Forelimb muscle (tissue), 1 donor: Measurements from ENCODE around the gene UTP20. TPM values are rescaled to one million over a fixed set of nuclear protein-coding genes. Genes with fewer than 3 reads are reported as not detected.
A peak's percentile ranks its signal among the peaks of the same experiment; 100 is the strongest.

Experiments used
- DNase-seq: peaks from one replicate; pipeline ENCODE4 v3.0.0-alpha.2; 2013; ENCODE audit warnings: low read depth
- polyA plus RNA-seq: library from polyadenylated mRNA; unstranded; fragments of 120-200 nt; gene quantifications from one replicate; pipeline ENCODE4 v1.2.1, GENCODE V29; 2013; ENCODE audit not compliant: insufficient read length

UTP20 gene
- 12.4 TPM for polyA plus RNA-seq

DNA sequence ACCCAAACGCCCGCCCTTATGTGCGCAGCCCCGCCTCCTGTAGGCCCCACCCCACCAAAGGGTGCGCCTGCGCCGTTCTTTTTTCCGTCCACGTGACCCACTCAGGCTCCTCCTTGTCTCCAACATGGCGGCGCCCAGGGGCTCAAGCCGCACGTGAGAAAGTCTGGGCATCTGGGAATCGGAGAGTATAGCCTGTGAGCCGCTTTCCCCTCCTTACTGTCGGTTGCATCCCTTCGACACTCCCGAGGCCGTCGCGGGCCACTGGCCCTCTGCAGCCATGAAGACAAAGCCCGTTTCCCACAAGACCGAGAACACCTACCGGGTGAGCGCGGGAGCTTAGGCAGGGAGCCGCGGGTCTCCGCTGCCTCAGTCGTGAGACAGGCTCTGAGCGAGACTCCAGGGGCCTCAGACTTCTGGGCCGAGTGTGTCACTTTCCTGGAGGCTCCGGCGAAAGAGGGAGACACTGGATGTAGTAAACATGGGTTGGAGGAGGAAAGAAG, at the start of gene UTP20:
Gene UTP20, plus strand, starts transcription at position 100 of the 500 bp plus-strand sequence. Its CDS starts 178 bp downstream, at position 278.
- DNase-seq: peak; percentile 63

DNA sequence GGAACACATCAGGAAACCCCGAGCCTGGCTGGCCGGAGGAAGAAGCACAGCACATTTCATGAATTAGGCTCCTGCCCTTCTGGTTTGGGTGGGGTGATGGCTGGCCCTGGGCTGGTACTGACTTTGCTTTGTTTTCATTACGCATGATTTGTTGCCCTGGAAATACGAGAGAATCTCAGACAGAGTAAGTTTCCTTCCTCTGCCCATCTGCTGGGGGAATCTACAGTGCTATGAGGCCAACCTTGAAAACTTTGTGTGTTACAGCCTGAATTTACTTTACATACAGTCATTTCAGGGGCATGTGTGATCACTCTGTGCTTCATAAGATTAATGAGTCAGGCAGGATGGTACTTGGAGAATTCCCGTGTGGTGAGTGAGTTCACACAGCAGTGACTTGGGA, 49.4 kb upstream of the UTP20 start:
- no peak for DNase-seq

DNA sequence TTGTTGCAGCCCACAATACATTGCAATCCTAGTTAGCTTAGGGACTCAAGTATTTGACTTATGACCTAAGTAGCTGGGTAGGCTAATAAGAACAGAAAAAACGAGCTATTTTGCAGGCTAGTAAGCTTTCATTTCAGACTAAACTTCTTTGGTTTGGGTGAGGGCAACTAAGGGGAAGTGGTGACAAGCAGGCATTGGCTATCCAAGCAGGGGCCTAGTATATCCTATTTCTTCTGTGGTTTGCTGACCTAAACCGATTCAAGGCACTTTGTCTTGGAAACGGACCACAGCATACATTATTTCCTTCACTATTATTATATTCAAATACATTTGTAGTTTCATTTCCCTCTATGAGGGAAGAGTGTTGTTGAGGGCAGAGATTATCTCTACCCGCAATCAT, 48.3 kb upstream of the UTP20 start:
- DNase-seq: no peak

DNA sequence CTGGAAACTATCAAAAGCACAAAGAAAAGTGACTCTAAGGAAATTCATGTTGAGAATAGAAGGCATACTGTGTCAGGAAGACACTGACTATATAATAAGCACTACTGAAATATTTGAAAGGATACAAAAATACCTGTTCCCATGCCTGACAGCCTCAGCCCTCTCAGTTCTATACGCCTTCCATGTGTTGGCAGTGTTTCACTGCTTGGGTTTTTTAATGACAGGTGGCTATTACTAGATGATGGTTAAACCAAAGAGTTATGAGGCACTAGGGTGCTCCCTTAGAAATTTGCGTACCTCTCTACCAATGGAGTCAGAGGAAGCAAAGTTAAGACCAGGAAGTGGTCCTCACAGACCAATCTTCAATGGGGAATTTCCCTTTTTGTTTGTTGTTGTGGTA, 44.2 kb upstream of the UTP20 start:
- DNase-seq: no peak

DNA sequence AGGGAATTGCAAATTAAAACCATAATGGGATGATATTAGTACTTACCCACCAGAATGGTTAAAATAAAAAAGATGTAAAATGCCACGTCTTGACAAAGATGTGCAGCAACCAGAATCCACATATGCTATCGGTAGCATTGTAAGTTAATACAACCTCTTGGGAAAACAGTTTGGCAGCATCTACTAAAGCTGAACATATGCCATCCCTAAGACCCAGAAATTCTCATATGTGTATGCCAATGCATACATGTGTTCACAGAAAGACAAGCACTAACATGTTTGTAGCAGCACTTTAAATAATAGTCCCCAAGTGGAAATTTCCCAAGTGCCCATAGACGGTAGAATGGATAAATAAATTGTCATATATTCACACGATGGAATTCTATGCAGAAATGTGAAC, 41.6 kb upstream of the UTP20 start:
- no peak for DNase-seq

DNA sequence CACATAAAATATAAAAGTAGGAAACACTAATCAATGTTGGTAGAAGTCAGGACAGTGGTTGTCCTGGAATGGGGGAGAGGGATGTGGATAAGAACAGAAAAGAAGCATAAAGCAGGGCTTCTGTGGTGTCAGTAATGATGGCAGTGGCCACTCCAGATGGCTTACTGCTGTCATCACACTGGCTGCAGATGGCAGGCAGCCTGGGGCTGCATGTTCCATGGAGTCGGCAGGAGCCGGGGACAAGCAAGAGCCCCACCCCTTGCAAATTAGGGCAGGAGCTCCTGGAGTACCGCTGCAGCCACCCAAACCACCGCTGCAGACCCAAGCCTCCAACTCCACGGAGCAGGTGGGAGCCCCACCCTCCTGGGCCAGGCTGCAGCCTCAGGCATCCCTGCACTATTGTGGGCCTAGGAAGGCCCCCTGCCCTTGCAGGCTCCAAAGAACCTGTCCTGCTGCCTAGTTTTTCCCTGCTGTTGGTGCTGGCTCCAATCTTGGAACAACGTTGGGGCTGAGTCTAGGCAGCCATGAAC, 41.0 kb upstream of the UTP20 start:
- DNase-seq: no peak

DNA sequence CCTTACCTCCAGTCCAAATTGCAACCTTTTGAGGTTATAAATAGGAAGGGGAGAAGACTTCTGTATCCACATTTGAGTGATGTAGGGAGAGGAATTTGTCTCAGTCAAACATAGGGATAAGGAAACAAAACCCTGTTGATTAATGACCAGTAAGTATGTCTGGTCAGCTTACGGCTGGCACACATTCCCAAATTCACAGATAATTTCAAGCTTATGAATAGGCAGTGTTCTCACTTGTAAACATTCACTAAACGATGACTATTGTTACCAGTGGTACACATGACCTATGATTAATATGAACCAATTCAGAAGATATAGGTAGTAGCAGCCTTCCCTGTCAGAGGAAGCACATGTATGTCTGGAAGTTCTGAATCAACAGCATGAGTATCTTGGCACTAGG, 36.8 kb upstream of the UTP20 start:
- DNase-seq: no peak

DNA sequence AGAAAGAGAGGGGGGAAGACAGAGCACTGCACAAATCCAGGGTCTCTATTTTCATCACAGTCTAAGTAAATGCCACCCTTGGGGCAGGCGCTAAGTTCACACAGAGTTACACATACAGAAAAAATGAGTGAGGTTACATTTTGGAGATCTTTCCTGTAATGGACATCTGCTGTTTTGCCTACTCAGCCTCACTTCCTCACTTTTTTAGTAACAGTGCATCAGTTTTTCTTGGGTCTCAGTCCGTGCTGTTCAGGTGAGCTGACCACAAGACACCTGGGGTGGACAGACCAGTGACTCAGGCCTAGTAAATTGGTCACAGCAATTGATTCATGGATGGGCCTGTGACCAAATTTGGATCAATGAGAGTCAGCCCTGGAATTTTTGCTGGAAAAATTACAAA, 36.3 kb upstream of the UTP20 start:
- no peak for DNase-seq

DNA sequence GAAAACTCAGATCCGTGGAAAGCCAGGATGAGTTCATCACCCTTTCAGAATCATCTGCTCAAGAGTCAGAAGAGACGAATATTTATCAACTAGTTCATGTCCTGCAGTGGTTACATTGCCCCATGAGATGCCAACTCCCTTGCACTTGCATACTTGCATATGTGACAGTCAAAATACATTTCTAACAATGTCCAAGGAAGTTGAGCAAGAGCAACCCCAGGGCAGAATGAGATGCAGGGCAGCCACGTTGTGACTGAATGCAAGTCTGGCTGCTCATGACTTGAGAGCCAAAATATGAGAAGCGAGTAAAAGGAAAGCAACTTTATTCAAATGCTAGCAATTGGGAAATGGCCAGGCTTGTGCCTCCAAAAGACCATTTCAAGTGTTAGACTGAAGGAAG, 23.6 kb upstream of the UTP20 start:
- DNase-seq: no peak

DNA sequence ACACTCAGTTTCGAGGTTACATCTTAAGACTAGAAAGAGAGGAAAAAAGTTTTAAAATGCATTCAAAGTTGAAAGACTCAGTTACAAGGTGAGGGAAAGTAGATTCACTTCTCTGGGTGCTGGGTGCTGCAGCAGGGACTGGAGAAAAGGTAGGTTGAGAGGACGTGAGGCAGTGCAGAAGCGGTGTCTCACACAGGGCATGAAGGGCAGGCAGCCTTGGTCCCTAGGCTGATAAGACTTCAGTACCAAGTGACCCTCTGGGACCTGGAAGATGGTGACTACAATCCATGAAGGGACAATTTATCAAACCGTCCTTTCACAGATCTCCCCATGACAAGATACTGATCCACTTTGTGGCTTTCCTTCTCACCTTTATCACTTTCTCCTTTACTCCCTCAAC, 22.5 kb upstream of the UTP20 start:
- no peak for DNase-seq

DNA sequence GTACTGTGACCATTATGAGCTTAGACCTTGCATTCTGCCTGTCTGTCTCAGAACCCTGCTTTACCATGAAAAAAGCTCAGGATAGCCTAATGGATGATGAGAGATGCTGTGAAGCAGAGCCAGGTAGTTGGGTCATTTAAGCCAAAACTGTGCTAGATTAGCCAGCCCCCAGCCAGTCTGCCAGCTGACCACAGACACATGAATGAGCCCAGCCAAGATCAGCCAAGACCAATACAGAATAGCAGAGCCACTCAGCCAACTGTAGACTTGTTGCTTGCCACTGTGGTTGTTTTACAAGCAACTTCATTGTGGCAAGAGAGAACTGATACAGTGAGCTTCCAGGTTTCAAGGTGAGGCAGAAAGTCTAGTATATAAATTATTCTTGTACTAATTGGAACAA, 12.8 kb upstream of the UTP20 start:
- no peak for DNase-seq

DNA sequence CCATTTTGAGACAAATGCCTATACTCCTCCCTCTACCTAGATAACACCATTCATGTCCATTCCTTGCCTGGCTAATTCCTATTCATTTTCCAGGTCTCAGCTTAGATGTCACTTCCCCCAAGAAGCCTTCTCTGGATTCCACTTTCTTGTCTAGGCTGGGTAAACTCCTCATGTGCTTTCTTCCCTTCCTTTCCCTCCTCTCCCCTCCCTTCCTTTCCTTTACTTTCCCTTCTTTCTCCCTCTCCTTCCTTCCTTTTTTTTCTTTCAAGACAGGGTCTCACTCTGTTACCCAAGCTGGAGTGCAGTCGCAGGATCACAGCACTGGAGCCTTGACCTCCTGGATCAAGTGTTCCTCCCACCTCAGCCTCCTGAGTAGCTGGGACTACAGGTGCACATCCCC, 3.5 kb upstream of the UTP20 start:
- DNase-seq: no peak

DNA sequence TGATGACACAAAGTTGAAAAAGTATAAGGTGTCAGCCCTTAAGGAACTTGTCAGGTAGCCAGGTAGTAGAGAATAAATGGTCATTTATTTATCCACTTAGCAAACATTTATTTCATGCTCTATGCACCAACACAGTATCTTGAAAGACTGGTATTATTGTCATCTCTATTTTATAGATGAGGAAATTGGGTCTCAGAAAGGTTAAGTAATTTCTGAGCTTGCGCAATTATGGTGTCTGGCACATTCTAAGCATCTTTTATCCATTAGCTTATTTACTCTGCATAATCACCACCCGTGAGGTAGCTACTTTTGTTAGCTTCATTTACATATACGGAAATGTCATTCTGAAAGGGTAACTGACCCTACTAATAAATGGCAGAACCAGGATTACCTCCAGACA, 2.5 kb upstream of the UTP20 start:
- DNase-seq: no peak

DNA sequence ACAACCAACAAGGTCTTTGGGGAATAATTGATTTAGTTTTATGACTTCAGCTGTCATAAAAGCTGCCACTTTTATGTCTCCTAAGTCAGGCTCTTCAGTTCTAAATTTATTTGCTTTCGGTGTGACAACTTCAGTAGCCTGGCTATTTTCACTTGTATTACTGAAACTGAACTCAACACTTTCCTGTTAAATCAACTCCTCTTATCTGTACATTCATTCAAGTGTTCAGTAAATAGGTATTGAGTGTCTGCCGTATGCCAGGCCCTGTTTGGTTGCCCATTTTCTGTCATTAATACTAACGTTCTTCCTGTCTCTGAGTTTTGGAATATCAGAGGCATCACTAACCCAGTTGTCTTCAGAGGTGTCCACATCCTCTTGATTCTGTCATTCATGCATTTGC, 7.5 kb downstream of the UTP20 start:
- DNase-seq: no peak

DNA sequence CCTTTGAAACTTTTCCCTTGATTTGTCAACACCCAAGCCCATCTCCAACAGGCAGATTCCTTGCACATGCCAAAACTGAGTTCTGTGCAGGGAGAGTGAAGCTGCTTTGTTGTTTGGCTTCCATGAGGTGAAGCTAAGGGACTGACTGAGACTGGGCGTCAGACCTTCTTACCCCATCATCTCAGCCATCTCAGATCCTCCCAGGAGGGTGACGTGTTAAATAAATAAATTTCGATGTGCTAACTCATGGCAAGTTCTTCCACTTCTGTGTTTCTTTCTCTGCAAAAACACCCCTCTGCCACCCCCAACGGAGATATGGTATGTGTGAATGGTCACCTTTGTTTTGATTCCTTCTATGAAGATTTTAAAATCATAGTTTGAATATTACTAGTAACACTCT, 17.8 kb downstream of the UTP20 start:
- no peak for DNase-seq

DNA sequence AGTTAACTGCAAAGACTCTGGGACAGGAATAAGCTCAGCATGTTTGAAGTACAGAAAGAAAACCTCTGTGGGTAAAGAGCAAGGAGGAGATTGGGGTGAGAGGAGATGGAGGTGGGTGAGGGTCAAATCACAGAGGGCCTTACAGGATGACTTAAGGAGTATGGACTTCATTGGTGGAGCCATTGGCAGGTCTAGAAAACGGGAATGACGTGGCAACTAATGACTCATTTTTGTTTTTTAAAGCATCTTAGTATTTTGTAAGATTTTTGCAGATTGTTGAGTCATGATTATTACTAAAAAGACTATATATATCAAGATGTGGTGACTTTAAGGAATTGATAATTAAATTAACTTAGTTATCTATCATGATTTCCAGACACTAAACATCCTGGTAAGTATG, 18.5 kb downstream of the UTP20 start:
- DNase-seq: no peak

DNA sequence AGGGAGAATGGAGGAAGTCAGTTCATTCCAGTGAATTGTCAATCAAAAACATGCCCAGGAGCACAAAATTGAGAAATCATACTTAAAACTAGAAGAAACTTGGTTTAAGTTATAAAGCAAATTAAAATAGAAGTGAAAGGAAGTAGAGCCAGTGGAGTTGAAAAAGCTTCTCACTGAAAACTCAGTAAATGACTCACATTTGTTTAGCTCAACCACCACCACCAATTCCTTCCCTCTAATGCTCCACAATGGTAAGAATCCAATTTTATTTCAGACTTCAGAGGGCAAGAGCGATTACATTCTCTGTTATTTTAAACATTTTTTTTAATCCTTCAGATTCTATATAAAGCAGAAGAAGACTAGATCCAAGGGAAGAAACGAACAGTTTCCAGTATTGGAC, 19.4 kb downstream of the UTP20 start:
- DNase-seq: no peak

DNA sequence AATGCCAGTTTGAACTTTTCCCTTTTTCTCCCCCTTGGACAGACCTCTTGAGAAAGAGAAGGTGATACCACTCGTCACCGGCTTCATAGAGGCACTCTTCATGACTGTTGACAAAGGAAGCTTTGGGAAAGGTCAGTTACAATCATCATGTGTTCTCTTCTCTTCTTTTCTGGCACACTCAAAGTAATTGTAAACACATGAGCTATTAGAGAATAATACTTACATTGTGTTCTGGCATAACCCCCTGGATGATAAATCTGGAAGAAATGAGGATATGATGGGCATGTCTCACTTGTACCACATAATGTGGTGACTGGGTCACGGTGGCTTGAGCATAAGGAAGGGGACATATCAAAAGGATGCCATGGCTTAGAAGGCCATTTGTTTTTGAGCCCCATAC, 20.0 kb downstream of the UTP20 start:
- no peak for DNase-seq

DNA sequence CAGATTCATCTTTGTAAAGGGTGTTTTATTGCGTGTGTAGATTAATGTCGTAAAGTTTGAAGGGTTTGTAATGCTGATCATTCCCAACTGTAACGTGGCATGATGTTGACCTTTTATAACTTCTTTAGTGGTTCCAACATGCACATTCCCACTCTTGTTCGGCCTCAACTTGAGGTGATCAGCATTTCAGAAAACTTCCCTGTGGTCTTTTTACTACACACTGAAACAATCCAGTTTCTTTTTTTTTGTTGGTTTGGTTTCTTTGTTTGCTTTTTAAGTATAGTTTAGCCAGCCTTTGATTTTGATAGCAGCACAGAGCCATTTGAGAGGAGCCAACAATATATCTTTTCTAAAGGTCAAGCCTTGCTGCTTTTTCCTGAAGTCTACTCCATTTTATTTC, 22.8 kb downstream of the UTP20 start:
- DNase-seq: no peak

DNA sequence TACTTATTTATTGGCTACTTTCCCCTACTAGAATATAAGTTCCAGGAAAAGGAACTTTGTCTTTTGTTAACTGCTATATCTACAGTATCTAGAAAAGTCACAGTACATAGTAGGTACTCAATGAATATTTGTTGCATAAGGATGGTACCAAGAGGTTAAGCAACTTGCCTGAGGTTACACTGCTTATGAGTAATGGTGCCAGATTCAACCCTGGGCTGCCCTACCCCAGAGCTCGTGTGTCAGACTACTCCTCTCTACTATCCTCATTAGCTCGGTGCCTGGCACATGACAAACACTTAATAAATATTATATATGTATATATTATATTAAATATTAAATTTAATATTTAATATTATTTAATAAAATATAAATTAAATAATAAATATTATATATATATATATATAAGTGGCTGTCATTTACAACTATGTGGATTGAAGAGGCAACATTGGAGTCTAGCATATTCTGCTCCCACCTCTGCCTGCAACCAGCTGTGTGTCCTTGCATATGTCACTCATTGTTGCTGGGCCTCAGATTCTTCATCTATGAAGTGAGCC, 25.4 kb downstream of the UTP20 start:
- no peak for DNase-seq

DNA sequence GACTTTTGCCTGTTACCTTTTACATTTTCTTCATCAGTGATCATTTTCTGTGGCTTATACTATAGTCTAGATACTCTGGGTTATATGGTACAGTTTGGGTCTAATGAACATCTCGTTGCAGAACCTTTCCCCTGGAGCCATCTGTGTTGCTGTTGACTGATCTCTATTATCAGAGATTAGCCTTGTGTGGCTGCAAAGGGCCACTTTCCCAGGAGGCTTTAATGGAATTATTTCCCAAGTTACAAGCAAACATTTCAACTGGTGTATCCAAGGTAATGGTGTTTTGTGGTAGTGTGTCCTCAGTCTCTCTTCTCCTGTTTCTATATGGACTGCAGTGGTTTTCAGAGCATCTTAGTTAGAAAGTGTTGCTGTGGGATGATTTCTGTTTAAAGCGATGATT, 25.9 kb downstream of the UTP20 start:
- DNase-seq: no peak

DNA sequence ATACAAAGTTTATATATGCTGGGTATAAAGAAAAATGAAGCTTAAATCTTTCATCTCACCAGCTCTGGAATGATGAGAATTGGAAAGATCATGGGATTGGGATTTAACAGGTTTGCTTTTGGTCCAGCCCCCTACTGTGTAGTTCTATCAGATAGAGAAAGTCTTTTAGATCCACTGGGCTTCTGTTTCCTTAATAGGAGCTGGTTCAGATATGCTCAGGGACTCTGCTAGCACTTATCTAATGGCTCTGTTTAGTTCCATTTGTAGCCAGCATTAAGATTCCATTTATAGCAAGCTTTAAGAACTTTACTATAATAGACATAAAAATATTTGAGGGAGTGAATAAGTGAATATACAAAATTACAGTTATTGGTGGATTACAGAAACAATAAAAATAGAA, 42.6 kb downstream of the UTP20 start:
- DNase-seq: no peak

DNA sequence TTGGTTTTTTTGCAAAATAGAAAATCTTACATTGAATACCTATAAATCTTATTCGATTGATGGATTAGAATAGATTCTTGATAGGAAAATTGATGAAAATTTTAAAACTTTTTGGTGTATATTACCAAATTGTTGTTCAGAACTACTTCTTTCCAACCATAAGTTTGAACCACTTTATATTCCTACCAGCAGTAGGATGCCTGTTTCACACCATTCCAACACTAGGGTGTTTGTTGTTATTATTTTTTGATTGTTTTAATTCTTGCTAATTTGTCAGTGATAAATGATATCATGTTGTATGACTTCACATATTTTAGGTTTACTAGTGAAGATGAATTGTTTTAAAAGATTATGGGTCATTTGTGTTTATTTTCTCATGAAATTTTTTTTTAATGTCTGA, 43.4 kb downstream of the UTP20 start:
- no peak for DNase-seq

DNA sequence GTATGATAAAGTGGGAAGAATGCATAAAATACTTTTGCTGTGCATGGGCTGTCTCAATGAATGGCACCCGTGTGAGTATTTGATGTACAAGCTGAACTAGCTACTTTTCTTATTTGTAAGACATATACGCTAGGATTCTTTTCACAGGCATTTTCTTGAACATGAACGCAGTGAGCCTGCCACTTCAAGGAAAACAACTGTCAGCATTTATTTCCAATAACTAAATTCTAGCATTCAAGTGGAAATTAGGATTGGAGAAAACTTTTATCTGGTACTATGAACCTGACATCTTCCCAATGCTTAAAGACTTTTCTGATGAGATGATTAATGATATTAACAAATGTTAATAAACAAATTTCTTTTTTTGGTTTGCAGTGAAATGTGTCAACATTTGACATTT, 45.7 kb downstream of the UTP20 start:
- no peak for DNase-seq
